Activated CD4-positive, alpha-beta T cell treated with anti-CD3 and anti-CD28 coated beads, Interleukin-2, amount 50 U/mL, for 24 hours (primary cell): Measurements from ENCODE around the gene LMTK2.

Experiments used
- DNase-seq, 2 donors: peaks; one replicate each; pipeline ENCODE4 v3.0.0-alpha.2; 2020; ENCODE audit warnings: low read depth in 1 of 2, low spot score in 1 of 2

The LMTK2 gene

DNA sequence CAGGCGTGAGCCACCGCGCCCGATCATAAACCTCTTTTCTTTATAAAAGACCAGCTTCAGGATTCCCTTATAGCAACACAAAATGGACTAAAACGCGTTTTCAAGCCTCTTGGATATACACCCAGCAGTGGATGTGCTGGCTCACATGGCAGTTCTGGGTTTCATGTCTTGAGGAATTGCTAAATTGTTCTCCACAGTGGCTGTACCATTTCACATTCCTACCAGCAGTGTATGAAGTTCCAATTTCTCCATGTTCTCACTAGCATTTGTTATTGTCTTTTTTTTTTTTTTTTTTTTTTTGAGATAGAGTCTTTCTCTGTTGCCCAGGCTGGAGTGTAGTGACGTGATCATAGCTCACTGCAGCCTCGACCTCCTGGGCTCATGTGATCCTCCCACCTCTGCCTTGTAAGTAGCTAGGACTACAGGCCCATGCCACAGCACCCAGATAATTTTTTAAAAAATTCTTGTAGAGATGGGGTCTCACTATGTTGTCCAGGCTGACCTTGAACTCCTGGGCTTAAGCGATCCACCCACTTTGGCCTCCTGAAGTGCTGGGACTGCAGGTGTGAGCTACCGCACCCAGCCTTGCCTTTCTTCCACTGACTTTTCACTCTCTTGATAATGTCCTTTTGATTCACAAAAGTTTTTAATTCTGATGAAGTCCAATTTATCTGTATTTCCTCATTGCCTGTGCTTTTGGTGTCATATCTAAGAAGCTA lies 127.9 kb downstream of the LMTK2 start:
- no peak for DNase-seq

DNA sequence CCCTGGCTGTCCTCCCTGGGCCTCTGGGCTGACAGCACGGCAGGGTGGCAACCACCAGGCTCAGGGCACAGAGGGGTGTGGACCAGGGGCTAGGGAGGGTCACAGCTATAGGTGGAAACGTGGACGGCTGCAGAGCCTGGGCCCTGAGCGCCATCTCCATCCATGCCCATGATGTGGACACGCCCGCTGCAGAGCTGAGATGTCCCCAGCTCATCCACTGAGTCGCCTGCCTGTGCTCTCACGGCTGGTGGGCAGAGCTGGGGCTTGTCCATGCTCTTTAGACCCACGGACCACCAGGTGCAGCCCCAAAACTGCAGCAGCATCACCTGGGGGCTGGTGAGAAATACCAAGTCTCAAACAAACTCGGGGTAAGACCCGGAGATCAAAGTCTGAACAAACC lies 129.2 kb downstream of the LMTK2 start:
- no peak for DNase-seq

DNA sequence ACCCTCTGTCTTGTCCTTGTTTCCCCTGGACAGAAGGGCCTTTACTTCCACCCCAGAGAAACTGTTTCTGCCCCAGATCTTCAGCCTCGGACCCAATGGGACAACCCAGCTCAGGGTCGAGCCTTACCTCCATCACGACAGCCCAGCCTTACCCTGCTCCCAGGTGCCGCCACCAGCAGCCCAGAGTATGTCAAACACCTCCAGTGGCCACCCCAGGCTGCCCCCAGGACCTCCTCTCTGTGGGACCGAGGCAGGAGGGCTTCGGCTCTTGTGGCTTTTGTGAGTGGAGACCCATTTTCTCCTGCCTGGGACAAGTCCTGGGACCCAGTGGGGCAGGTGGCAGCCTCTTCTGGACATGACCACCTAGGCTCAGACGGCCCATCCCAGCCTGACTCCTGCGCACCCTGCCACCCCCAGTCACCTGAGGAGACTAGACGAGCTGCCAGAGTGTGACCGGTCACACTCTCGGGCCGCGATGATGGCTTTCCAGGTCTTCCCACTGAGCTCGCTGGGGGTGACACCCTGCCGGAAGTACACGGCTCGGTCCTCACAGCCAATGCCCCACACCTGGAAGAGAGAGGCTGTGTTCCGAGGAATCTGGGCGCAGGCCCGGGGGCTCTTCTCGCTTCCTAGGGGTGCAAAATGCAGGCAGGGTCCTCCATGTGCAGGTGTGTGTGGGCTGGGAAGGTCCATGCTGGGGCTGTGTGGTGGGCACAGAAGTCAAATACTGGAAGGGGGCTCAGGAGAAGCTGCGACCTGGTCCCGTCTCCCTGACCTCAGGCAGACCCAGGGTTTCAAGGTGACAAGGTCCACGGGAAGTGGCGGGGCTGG lies 129.9 kb downstream of the LMTK2 start:
- DNase-seq, result no peak

DNA sequence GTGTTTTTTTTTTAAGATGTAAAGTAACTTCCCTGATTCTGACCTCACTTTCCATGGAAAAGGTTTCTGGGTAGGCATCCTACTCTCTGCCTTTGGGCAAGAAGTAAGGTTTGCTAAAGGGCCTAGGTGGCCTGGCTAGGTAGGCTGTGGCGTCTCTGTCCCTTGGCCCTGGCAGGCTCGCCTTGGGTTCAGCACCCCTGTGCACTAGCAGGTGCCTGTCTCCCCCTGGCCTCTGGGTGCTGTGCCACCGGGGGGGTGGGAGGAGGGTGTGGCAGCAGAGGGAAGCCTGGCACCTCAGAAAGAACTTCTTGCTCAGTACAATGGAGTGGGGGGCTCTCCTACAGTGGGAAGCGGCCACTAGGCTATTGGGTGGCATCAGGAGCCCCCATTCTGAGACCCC lies 131.4 kb downstream of the LMTK2 start:
- no peak for DNase-seq

DNA sequence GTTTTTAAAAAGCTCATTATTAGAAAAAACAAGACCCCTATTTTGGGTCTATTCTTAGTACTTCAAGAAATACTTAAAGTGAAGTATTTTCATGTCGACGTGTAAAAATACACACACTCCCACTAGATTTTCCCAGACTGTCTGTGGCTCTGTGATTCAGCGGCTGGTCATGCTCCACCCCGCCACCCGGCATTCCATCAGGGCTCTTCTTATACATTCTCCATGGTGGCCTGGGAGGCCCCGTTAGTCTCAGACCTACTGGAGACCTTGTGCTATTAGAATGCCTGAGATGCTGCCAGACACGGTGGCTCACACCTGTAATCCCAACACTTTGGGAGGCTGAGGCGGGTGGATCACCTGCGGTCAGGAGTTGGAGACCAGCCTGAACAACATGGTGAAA lies 132.3 kb downstream of the LMTK2 start:
- DNase-seq, result no peak

DNA sequence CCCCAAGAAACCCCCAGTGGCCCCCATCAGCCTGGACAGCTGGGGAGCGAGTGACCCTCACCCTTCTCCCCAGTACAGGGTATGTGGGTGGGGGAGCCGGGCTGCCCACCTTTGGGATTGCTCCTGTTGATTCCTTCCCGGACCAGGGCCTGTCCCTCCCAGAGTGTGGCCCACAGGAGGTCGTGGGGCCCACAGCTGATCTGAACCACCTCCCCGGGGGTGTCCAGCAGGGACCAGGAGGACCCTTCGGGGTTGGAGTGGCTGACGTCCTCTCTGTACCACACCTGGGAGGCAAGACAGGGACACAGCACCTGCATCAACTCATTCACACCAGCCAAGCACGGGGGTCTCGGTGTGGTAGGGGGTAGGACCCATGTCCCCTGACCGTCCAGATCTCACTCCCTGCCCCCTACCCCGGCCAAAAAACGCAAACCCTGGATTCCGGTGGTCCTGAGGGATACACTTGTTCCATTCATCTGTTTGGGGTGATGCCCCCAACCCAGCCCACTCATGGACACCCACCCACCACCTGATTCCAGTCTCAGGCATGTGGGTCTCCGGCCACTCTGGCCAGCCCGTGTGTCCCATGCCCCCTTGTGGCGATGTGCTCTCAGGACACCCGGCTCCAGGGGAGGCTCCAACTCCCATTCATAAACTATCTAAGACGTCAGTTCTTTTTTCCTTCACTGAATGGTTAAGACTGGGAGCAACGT lies 134.5 kb downstream of the LMTK2 start:
- no peak for DNase-seq

DNA sequence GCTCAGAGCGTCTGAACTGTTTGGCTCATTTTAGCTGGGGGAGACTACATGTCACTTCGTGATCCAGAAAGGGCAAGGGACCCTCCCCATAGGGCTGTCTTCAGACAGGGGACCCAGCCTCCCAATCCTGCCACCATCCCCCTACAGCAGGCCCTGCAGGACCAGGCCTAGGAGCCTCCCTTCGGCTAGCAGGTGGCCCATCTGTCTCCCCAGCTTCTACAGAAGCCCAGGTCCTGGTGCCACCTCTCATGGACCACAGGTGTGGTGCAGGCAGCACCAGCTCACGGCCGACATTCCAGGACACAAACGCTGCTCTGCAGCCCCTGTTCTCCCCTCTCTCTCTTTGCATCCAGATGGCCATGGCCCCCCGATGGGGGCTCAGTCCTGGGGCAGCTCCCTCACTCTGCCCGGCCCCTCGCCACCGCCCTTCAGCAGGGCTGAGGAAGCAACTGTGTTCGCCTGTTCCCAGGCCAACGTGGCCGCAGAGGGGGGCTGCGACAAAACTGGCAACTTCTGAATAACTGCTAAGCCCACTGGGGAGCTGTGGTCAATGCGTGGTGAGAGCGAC lies 135.1 kb downstream of the LMTK2 start:
- DNase-seq, result no peak

DNA sequence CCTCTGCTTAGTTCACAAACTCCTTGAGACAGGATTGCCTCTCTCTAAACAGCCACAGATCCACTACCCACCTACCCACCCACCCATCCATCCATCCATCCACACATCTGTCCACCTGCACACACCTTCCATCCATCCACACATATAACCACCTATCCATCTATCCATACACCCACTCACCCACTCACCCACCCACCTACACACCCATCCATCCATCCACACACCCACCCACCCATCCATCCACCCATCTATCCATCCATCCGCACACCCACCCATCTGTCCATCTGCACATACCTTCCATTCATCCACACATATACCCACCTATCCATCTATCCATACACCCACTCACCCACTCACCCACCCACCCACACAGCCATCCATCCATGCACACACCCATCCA lies 135.7 kb downstream of the LMTK2 start:
- DNase-seq, result no peak

DNA sequence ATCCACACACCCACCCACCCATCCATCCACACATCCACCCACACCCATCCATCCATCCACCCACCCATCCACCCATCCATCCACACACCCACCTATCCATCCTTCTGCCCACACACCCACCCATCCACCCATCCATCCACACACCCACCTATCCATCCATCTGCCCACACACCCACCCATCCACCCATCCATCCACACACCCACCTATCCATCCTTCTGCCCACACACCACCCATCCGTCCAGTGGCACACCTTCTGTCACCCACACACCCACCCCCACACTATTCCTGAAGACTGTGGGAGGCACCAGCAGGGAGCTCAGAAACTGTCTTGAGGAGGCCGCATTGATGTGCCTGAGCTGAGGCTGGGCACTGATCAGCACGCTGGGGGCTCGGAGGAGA lies 136.3 kb downstream of the LMTK2 start:
- no peak for DNase-seq

DNA sequence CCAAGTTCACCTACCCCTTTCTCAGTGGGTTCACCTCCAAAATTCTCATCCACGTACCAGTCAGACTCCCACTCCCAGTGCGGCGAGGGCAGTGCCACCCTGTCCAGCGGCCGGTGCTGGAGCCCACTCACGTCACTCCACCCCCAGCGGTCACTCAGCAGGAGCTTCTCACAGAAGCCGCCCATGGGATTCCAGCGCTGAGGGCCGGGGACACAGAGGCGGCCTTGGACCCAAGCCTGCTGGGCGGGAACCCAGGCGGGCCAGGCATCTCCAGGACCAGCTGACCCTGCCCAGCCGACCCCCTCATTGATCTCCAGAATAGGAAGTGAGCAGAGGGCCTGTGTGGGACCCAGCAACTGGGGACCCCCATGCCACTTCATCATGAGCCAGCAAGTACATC lies 138.2 kb downstream of the LMTK2 start:
- DNase-seq, result no peak

DNA sequence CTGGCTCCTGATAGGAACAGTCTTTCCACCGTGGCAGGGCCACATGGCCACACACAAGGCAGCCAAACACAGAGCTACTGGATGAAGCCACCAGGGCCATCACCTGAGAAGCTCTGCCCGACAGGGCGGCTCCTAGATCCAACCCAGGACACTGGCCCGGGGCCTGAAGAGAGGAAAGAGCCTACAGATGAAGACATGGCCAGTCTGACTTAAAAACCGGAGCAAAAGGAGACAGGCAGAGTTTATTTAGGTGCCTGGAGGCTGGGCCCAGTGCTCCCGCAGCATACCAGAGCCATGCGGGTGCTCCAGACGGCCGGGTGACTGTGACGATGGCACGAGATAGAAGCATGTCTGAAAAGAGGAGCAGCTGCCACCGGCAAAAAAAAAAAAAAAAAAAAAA lies 141.5 kb downstream of the LMTK2 start:
- no peak for DNase-seq

DNA sequence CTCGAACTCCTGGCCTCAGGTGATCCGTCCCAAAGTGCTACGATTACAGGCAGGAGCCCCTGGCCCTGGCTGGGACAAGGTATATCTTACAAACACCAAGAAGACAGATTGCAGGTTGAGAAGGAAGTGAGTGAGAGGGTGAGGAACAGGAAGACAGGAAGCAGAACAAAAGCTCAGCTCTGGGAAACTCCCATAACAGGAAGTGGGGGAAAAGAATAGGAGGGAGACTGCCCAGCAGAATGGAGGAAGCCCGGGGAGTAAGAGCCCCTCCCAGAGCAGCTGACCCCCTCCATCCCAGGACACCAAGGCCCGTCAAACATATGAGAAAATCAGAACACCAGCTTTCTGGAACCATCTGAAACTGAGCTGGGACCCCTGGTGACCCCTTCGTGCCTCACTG lies 142.4 kb downstream of the LMTK2 start:
- no peak for DNase-seq

DNA sequence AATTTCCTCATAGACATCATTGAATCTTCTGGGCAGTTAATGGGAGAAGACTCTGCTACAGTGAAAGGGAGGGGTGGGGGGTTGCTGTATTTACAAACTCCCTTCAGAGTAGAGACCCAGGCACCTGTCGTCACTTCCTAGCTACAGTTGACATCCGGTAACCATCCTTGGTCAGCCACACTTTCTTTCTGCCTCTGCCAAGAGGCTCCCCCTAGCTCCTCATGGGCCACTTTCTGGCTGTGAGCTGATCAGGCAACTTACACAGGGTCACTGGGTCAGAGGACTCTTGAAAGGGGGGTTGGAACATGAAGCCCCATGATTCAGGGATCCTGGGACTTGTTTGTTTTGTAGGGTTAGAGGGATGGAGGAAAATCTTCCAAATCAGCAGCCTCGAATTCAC lies 144.1 kb downstream of the LMTK2 start:
- peak in 1 of 2 donors; percentile 24 for DNase-seq

DNA sequence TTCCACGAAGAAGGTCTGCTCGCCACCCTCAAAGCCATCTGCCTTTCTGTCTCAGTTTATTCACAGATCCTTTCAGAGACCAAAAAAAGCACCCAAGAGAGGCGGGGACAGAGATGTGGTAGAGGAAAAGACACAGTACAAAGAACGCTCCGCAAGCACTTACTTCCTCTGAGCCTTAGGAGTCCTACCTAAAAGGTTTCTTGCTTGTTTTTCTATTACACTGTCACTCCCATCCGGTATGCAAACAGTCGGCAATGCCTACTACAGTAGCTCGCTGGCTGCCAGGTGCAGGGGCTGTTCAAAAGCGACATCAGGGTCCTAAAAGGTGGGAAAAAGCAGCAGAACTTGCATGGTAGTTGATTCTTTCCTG lies 144.6 kb downstream of the LMTK2 start:
- DNase-seq, result peak in 1 of 2 donors; percentile 17

DNA sequence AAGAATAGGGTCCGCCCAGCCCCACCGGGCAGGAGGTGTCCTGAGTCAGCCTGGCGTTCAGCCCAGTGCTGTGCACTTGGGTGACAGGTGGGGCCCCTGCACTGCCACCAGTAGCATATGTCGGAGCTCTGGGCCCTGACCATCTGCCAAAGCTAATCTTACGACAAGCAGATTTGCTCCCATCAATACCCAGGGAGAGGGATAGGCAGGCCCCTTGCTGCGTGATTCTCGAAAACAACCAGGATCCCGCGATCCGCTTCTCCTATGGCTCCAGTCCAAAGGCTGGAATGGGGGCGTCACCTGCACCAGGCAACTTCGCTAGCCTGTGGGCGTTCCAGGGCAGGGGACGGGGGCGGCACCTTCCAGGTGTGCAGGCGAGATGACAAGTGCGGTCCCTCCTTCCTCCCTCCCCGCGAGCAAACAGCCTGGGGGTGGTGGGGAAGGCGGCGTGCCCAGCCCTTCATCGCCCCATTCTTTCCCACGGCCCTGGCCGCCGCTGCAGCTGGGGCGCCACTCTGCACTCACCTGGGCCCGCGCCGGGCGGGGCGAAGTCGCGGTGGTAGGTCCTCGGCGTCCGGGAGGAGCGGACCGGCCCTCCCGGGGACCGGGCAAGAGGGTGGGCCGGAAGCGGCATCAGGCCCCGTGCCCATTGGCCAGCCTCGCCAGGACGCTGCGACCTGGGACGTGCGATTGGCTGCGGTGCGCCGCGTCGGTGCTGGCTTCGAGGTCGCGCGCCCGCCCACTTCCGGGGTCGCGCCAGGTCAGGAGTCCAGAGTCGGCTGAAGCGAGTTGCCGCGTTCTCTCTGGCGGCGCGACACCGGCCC lies 145.2 kb downstream of the LMTK2 start, which contains the start of gene TECPR1:
TSS of gene TECPR1 (minus strand) at position 632 of the 824 bp plus-strand sequence. CDS start 6,086 bp downstream, outside the sequence.
- DNase-seq, result peak; percentile 73 to 82

DNA sequence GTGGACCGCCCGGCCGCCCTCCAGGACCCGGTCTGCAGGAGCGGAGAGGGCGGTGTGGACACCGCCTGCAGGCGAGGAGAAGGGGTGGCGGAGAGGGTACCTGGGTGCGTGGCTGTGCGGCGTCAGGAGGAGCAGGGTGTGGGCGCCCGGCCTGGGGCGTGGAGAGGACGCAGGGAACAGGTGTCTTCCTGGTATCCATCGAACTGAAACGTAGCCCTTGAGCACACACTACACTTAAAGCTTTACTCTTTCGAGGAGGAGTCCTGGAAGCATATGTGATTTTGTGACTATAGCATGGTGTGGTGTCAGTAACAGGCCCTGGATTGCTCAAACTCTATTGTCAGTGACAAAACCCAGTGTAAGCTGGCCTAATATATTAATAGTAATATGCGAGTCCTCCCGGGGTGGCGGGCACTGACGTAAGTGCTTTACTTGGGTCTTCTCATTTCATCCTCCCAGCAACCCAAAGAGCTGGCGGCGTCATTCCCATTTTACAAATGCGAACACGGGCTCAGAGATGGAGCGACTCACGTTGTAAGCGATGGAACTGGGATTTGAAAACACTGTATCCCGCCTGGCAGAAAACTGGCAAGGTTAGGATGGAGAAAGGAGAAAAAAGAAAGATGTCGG lies 145.9 kb downstream of the LMTK2 start:
- no peak for DNase-seq

DNA sequence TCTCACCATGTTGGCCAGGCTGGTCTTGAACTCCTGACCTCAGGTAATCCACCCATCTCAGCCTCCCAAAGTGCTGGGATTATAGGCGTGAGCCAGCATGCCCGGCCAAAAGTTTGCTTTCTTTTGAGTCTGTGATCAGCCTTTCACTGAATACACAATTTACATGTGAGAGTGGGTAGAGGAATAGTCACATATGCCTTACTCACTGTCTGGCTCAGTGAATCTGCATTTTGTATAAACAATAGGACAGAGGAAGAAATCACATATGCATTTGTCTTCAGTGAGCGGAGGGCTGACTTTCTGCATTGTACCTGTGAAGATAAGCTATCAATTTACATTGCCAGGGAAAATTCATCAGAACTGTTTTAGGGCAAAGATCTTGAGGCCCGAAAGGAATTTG lies 147.9 kb downstream of the LMTK2 start:
- no peak for DNase-seq

DNA sequence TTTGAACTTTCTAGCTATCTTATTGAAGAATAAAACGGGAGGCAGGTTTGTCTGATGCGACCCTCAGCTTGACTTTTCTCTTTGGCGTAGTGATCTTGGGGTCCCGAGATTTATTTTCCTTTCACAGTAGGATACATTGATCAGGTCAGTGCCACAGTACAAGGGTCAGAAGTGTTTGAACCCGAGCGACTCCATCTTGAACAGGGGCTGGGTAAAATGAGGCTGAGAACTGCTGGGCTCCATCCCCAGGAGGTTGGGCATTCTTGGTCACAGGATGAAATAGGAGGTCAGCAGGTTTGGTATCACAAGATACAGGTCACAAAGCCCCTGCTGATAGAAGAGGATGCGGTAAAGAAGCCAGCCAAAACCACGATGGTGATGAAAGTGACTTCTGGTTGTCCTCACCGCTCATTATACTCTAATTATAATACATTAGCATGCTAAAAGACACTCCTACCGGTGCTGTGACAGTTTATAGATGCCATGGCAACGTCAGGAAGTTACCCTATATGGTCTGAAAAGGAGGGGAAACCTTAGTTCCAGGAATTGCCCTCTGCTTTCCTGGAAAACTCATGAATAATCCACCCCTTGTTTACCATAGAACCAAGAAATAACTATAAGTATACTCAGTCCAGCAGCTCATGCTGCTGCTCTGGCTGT lies 148.4 kb downstream of the LMTK2 start:
- no peak for DNase-seq

DNA sequence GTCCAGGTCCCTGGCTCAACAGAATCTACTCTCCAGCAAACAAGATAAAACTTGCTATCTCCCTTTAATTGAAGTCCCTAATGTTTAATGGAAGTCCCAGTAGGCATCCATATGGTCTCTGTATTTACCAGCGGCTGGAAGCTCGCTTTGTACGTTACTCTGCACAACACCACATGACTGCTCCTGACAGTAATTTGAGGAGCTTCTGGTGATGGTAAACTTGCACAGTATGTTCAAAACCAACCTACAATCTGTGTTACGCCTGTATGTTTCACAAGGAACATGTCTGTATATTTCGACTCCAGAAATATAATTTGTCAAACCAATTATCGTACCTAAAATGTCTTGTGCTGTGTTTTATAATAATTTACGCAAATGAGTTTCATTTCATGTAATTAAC lies 149.8 kb downstream of the LMTK2 start:
- no peak for DNase-seq

DNA sequence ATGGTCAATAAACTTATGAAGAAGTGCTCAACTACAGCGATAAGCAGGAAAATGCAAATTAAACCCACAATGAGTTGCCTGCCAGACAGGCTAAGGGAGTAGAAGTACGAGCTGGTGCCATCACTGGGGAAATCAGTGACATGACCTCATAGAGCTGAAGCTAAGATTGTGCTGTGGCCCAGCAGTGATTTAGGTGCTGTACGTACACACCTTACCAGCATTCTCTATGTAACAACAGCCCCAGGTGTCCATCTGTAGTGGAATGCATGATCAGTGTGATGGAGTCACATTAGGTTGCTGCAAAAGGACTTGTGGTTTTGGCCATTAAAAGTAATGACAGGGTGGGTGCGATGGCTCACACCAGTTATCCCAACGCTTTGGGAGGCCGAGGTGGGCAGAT lies 151.0 kb downstream of the LMTK2 start:
- DNase-seq, result no peak
